Measurements from ENCODE around the gene TRPV4.

DNA sequence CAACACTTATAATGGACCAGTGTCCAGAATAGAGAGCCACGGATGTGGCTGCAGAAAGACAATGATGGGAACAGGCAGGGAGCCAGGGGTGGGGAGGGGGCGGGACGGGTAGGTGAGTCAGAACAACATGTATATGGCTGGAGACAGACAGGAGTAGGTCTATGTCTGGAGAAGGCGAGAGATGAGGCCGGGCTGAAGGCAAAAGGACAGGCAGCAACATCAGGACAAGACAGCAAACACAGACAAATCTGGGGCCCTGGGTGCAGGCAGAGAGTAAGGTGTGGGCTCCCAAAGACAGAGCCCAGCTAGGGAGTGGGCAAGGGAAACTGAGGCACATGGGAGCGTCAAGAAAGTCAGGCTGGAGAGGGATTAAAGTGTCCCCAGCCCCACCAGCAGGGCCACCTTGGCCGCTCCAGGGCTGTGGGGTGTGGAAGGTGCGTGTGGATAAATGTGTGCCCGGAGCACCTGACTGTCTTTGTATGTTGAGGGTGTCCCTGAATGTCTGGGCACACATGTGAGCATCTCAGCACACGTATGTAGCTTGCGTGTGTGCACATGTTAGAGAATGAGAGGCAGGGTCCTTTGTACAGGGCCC is 75.4 kb downstream of the TRPV4 start:
- TF ChIP-seq, protein P1, sequence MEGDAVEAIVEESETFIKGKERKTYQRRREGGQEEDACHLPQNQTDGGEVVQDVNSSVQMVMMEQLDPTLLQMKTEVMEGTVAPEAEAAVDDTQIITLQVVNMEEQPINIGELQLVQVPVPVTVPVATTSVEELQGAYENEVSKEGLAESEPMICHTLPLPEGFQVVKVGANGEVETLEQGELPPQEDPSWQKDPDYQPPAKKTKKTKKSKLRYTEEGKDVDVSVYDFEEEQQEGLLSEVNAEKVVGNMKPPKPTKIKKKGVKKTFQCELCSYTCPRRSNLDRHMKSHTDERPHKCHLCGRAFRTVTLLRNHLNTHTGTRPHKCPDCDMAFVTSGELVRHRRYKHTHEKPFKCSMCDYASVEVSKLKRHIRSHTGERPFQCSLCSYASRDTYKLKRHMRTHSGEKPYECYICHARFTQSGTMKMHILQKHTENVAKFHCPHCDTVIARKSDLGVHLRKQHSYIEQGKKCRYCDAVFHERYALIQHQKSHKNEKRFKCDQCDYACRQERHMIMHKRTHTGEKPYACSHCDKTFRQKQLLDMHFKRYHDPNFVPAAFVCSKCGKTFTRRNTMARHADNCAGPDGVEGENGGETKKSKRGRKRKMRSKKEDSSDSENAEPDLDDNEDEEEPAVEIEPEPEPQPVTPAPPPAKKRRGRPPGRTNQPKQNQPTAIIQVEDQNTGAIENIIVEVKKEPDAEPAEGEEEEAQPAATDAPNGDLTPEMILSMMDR (IDR thresholded peaks at IDR 0.05) = no peak
- TF ChIP-seq EZH2phosphoT487 (IDR thresholded peaks at IDR 0.05) = no peak
- TF ChIP-seq EZH2 (IDR thresholded peaks at IDR 0.05) = no peak

Measured in neural progenitor cell (in vitro differentiated cells).